Gastrocnemius medialis (tissue), 4 donors: ENCODE results near the gene GNB1. TPM values are rescaled to one million over a fixed set of nuclear protein-coding genes. Genes with fewer than 3 reads are reported as not detected.

Experiments used
- ATAC-seq, 2 donors: fragments of 150-250 bp; one replicate each; pipeline ENCODE4 v1.9.1; 2016
- DNase-seq, 2 donors: peaks; one replicate each; pipeline ENCODE4 v3.0.0-alpha.2; 2019
- H3K27ac ChIP-seq, 4 donors: fragments of 200-600 bp; sonication (generic); 1 replicate in 1 of 4; 2 replicates in 3 of 4; pipeline ENCODE4 v1.5.1; 2016 to 2018; ENCODE audit warnings: mild to moderate bottlenecking in 2 of 4, moderate library complexity in 1 of 4
- H3K27me3 ChIP-seq, 3 donors: fragments of 200-600 bp; sonication (generic) in 2 of 3; 1 replicate in 1 of 3; 2 replicates in 2 of 3; pipeline versions ENCODE4 v1.5.1 to v1.6.0; 2016 to 2019; ENCODE audit warnings: mild to moderate bottlenecking in 1 of 3, moderate library complexity in 1 of 3
- H3K36me3 ChIP-seq, 2 donors: fragments of 200-600 bp; sonication (generic) in 1 of 2; one replicate each; pipeline ENCODE4 v1.5.1; 2017 to 2018
- H3K4me1 ChIP-seq, 2 donors: fragments of 200-600 bp; sonication (generic) in 1 of 2; one replicate each; pipeline ENCODE4 v1.5.1; 2016 to 2017; ENCODE audit warnings: mild to moderate bottlenecking in 2 of 2
- H3K4me3 ChIP-seq, 4 donors: fragments of 200-600 bp; sonication (generic) in 3 of 4; 1 replicate in 1 of 4; 2 replicates in 3 of 4; pipeline ENCODE4 v1.5.1; 2016 to 2019; ENCODE audit warnings: mild to moderate bottlenecking in 2 of 4
- H3K9me3 ChIP-seq, 3 donors: fragments of 200-600 bp; sonication (generic) in 2 of 3; 1 replicate in 1 of 3; 2 replicates in 2 of 3; pipeline ENCODE4 v1.5.1; 2016 to 2019
- POLR2A ChIP-seq, 2 donors: fragments of 450-650 bp; IDR thresholded peaks; one replicate each; pipeline ENCODE4 v1.6.1; 2017; ENCODE audit warnings: antibody characterized with exemption in 2 of 2, mild to moderate bottlenecking in 2 of 2, moderate library complexity in 2 of 2
- in situ Hi-C, 4 donors: fragments of 200-750 bp; cut with MboI; loops; one replicate each; pipeline versions ENCODE4 v1.15.0 to v1.8.0; 2017; ENCODE audit warnings: low sequenced_read_pairs in 4 of 4
- intact Hi-C: fragments of 100-400 bp; cut with DNase I; formaldehyde crosslinking; loops from one replicate; pipeline ENCODE4 v1.15.1; 2023; ENCODE audit warnings: low total_unique reads
- total RNA-seq, 4 donors: library from RNA; depleted of rRNA; stranded (reverse); fragments of >200 nt; gene quantifications; one replicate each; pipeline versions ENCODE4 v1.1.0 to v1.2.3, GENCODE V29; 2016
- TF ChIP-seq, protein P1 (sequence below), 5 experiments: fragments of 450-650 bp in 3 of 5; fragments of 200-600 bp in 2 of 5; sonication (generic) in 2 of 5; IDR thresholded peaks in 4 of 5; conservative IDR thresholded peaks in 1 of 5; 1 replicate in 4 of 5; 2 replicates in 1 of 5; pipeline ENCODE4 v1.5.1; 2016 to 2019; ENCODE audit warnings: antibody characterized with exemption in 5 of 5, mild to moderate bottlenecking in 3 of 5, moderate library complexity in 3 of 5

The GNB1 gene
- total RNA-seq, 4 donors from 2014 or later = 29.9 to 44.1 (median 37.2) TPM

DNA sequence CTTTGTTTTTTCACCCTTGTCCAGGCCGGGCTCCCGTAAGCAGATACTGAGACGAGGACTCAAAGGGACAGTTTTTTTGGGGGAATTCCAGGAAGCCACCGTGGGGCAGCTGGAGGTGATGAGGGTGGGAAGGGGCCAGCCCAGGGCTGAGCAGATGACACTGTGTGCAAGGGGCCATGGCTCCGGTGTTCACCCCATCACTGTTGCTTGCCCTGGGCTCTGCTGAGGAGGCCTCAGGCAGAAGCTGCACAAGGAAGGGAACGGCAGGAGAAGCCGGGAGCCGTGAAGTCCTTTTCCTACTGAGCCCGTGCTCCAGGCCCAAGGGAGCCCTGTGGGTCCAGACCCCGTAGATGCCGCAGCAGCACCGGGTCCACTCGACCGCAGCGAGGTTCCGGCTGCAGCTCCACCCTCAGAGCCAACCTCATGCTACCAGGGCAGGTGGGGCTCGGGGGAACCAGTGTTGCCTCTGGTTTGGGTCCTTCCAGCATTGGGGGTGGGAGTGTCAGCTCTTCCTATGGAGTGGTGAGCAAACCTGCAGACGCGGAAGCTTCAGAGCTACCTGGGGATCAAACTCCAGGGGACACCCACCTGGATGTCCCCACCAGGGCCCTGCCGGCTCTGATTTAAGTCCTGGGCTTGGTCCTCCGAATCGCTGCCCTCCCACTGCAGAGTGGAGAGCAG, 19.9 kb upstream of the GNB1 start:
- no peak for TF ChIP-seq POLR2A (IDR thresholded peaks at IDR 0.05)
- TF ChIP-seq, protein P1, sequence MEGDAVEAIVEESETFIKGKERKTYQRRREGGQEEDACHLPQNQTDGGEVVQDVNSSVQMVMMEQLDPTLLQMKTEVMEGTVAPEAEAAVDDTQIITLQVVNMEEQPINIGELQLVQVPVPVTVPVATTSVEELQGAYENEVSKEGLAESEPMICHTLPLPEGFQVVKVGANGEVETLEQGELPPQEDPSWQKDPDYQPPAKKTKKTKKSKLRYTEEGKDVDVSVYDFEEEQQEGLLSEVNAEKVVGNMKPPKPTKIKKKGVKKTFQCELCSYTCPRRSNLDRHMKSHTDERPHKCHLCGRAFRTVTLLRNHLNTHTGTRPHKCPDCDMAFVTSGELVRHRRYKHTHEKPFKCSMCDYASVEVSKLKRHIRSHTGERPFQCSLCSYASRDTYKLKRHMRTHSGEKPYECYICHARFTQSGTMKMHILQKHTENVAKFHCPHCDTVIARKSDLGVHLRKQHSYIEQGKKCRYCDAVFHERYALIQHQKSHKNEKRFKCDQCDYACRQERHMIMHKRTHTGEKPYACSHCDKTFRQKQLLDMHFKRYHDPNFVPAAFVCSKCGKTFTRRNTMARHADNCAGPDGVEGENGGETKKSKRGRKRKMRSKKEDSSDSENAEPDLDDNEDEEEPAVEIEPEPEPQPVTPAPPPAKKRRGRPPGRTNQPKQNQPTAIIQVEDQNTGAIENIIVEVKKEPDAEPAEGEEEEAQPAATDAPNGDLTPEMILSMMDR (IDR thresholded peaks at IDR 0.05 in 4 of 5, conservative IDR thresholded peaks at IDR 0.05 in 1 of 5) = no peak
- Histone ChIP-seq H3K4me3 (no peak overlapping the region), H3K36me3 (no peaks in the 10 kb centered on the region), H3K4me1 (peaks cover 19 to 38% of the 10 kb centered on the region in 2 donors), H3K9me3 (no peaks in the 10 kb centered on the region), H3K27ac (peak overlapping the region in 2 of 4 donors; percentile 89 to 95), H3K27me3 (no peaks in the 10 kb centered on the region)
- DNase-seq (no peak), ATAC-seq (no peak)
- intact Hi-C loops (loop anchor here (10.0 kb wide), 1 partner anchor 284 kb away; the partner anchor contains the start of gene FAAP20), in situ Hi-C loops (no loop called here)

DNA sequence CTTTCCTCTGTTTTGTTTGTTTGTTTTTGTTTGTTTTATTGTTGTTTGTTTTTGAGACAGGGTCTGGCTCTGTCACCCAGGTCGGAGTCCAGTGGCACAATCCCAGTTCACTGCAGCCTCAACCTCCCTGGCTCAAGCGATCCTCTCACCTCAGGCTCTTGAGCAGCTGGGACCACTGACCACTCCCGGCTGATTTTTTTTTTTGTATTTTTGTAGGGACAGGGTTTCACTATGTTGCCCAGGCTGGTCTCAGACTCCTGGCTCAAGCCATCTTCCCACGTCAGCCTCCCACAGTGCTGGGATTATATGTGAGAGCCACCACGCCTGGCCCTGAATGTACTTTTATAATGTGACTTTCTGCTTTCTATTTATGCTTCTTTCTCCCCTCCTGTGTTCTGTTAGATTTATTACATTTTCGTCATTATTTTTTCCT, 19.2 kb upstream of the GNB1 start:
- peak overlapping the region in 3 of 4 donors; percentile 53 to 72 (median 62) for H3K4me3 ChIP-seq
- no peaks in the 10 kb centered on the region for H3K27me3 ChIP-seq
- intact Hi-C loops = loop anchor here (10.0 kb wide), 1 partner anchor 285 kb away; the partner anchor contains the start of gene FAAP20
- peaks cover 17 to 31% of the 10 kb centered on the region in 2 donors for H3K4me1 ChIP-seq
- DNase-seq = no peak
- peak overlapping the region; percentile 89 to 96 (median 92) for H3K27ac ChIP-seq
- no peak for TF ChIP-seq POLR2A (IDR thresholded peaks at IDR 0.05)
- TF ChIP-seq, protein P1 (IDR thresholded peaks at IDR 0.05 in 4 of 5, conservative IDR thresholded peaks at IDR 0.05 in 1 of 5) = no peak
- in situ Hi-C loops = no loop called here
- H3K9me3 ChIP-seq = no peaks in the 10 kb centered on the region
- no peaks in the 10 kb centered on the region for H3K36me3 ChIP-seq
- no peak for ATAC-seq

DNA sequence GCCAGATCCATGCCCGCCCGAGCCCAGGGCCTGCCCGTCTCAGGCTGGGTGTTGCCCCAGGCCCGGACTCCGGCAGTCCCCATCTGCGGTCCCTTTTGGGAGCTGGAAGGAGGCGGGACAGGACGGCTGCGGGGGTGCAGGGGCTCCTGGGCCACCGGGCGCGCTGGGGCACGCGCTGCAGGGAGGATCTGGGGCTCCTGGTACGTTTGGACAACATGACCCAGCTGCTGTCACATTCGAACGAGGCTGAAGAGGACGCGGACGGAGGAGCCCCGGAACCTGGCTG, 17.6 kb upstream of the GNB1 start:
- ATAC-seq = peak; percentile 31 to 39
- H3K4me3 ChIP-seq = peak overlapping the region; percentile 57 to 84 (median 71)
- peak overlapping the region; percentile 89 to 96 (median 92) for H3K27ac ChIP-seq
- in situ Hi-C loops = loop anchor here in 2 of 4 donors (10.0 kb wide), 2 partner anchors 64 to 144 kb away; no protein-coding TSS in a partner anchor
- TF ChIP-seq POLR2A (IDR thresholded peaks at IDR 0.05) = no peak
- TF ChIP-seq, protein P1 (IDR thresholded peaks at IDR 0.05 in 4 of 5, conservative IDR thresholded peaks at IDR 0.05 in 1 of 5) = no peak
- H3K4me1 ChIP-seq = peaks cover 8 to 18% of the 10 kb centered on the region in 2 donors
- no peaks in the 10 kb centered on the region for H3K36me3 ChIP-seq
- no peaks in the 10 kb centered on the region for H3K9me3 ChIP-seq
- intact Hi-C loops = loop anchor here (2.0 kb wide), 1 partner anchor 132 kb away; no protein-coding TSS in a partner anchor
- H3K27me3 ChIP-seq = no peaks in the 10 kb centered on the region
- DNase-seq = no peak

DNA sequence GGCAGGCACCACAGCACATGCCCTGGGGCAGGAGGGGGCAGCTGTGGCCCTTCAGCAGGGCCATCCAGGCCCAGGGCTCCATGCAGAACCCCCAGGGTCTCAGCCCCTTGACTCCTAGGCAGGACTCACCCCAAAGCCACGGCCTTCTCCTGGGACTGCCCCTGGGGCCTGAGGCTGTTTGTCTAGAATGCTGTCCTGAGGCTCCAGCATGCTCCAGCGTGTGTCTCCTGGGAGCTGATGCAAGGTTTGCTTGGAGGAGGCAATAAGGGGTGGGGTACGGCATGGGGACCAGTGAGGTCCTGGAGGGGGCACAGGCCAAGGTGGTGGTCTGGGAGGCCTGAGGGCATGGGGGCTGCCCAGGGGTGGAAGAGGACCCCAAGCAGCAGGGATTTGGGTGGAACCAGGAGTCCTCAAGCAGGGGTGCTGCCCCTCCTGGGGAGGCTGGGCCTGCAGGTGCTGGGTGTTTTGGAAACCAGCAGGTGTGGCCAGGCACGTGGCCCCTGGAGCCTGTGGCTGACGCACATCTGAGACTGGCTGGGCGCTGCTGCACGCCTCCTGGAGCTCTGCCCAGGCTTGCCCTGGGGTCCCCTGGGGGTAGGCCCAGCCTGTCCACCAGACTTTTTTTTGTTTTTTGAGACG, 16.3 kb upstream of the GNB1 start:
- Histone ChIP-seq H3K4me1 (peaks cover 8 to 18% of the 10 kb centered on the region in 2 donors), H3K27me3 (no peaks in the 10 kb centered on the region), H3K9me3 (no peaks in the 10 kb centered on the region), H3K36me3 (no peaks in the 10 kb centered on the region), H3K4me3 (no peak overlapping the region), H3K27ac (peak overlapping the region in 2 of 4 donors; percentile 75 to 89)
- TF ChIP-seq, protein P1 (IDR thresholded peaks at IDR 0.05 in 4 of 5, conservative IDR thresholded peaks at IDR 0.05 in 1 of 5) = no peak
- TF ChIP-seq POLR2A (IDR thresholded peaks at IDR 0.05) = no peak
- no peak for DNase-seq
- in situ Hi-C loops = loop anchor here in 2 of 4 donors (10.0 kb wide), 2 partner anchors 62 to 142 kb away; no protein-coding TSS in a partner anchor
- ATAC-seq = no peak
- intact Hi-C loops = loop anchor here (2.0 kb wide), 1 partner anchor 154 kb away; no protein-coding TSS in a partner anchor
